Activated CD8-positive, alpha-beta T cell treated with anti-CD3 and anti-CD28 coated beads, Interleukin-2, amount 10 ng/mL, durations not matched to agents 7 days and 5 days (primary cell): ENCODE results near the gene CEP78. TPM values are rescaled to one million over a fixed set of nuclear protein-coding genes. Genes with fewer than 3 reads are reported as not detected.

Experiments used
- ATAC-seq: fragments of 150-1000 bp; cut with Tn5 transposase; one replicate; pipeline ENCODE4 v1.10.0; 2021; ENCODE audit warnings: moderate library complexity
- CTCF ChIA-PET: fragments of 350-600 bp; sonication (Branson Sonifier 250); formaldehyde crosslinking; loops from one replicate; lab custom pipeline; 2021; ENCODE audit warnings: antibody characterized with exemption; lab: Charles Lee
- POLR2A ChIA-PET: fragments of 350-600 bp; sonication (Branson Sonifier 250); formaldehyde crosslinking; loops from one replicate; lab custom pipeline; 2021; ENCODE audit warnings: antibody characterized with exemption; lab: Charles Lee
- DNase-seq: peaks from one replicate; pipeline ENCODE4 v3.0.0-alpha.2; 2020
- H3K27ac Mint-ChIP-seq: one replicate; pipeline ENCODE4 v1.8.0; 2021; ENCODE audit warnings: mild to moderate bottlenecking, mixed read lengths
- H3K27me3 Mint-ChIP-seq: one replicate; pipeline ENCODE4 v1.8.0; 2021; ENCODE audit warnings: low read depth, mixed read lengths
- H3K36me3 Mint-ChIP-seq: one replicate; pipeline ENCODE4 v1.8.0; 2021; ENCODE audit warnings: low read depth, mixed read lengths
- H3K4me1 Mint-ChIP-seq: one replicate; pipeline ENCODE4 v1.8.0; 2021; ENCODE audit warnings: low read depth, mixed read lengths
- H3K4me3 Mint-ChIP-seq: one replicate; pipeline ENCODE4 v1.8.0; 2021; ENCODE audit warnings: mild to moderate bottlenecking, mixed read lengths
- H3K9me3 Mint-ChIP-seq: one replicate; pipeline ENCODE4 v1.8.0; 2022; ENCODE audit warnings: mixed read lengths; ENCODE audit not compliant: insufficient read depth
- total RNA-seq, 2 experiments: library from RNA; stranded (reverse); gene quantifications; one replicate each; pipeline ENCODE4 v1.2.3, GENCODE V29; 2021

The CEP78 gene
- total RNA-seq, 2 experiments from 2014 or later, result 59.1 to 62.1 TPM

GRCh38 chr9:78288214-78288892, 52.5 kb downstream of the CEP78 start:
- H3K36me3 Mint-ChIP-seq, result no peaks in the 10 kb centered on the region
- peaks cover 4% of the 10 kb centered on the region for H3K27me3 Mint-ChIP-seq
- no peaks in the 10 kb centered on the region for H3K9me3 Mint-ChIP-seq
- ChIA-PET POLR2A (interaction anchor here (1.1 kb wide), 1 partner anchor 8 kb away, joined by 3 read pairs; the partner anchor contains the start of gene PSAT1), CTCF (no interaction called here)
- H3K27ac Mint-ChIP-seq, result no peak overlapping the region
- ATAC-seq (no peak), DNase-seq (no peak)
- H3K4me1 Mint-ChIP-seq, result peaks cover 16% of the 10 kb centered on the region
- H3K4me3 Mint-ChIP-seq, result no peak overlapping the region

- Mint-ChIP-seq H3K27ac (no peak overlapping the region), H3K9me3 (no peaks in the 10 kb centered on the region), H3K4me1 (peaks cover 23% of the 10 kb centered on the region), H3K4me3 (no peak overlapping the region), H3K27me3 (peaks cover 4% of the 10 kb centered on the region), H3K36me3 (no peaks in the 10 kb centered on the region)
- ChIA-PET CTCF (no interaction called here), POLR2A (no interaction called here)
- DNase-seq (no peak), ATAC-seq (no peak)
These were observed 53.6 kb downstream of the CEP78 start for GRCh38 chr9:78289474-78289873.

DNA sequence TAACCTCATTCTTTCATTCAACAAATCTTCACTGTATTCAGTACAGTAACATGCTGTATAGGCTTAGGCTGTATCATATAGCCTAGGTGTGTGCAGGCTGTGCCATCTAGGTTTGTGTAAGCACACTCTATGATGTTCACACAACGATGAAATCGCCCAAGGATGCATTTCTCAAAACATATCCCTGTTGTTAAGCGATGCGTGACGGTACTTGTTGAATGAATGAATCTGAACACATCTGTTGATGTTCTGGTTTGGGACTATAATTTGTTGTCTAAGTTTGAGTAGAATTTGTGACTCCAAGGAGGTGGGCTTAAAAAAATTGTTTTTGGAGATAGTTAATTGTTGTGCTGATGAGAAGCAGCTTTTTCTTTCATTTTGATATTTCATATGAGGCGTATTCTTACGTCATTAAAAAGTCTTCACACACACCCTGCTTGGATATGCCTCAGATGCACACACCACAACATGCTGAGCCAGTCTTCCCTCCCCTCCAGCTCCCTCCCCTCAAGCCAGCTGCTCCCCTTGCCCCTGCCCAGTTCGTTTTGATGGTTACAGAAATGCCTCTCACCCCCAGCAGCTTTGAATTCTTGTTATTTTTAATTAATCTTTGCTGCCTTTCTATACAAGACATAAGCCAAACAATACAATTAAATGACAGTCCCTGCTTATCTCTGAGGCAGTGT, 55.5 kb downstream of the CEP78 start:
- DNase-seq, result no peak
- ATAC-seq, result no peak
- H3K36me3 Mint-ChIP-seq, result no peaks in the 10 kb centered on the region
- H3K4me1 Mint-ChIP-seq, result peaks cover 39% of the 10 kb centered on the region
- H3K27ac Mint-ChIP-seq, result no peak overlapping the region
- CTCF ChIA-PET, result interaction anchor here (1.5 kb wide), 1 partner anchor 858 kb away, joined by 4 read pairs; no protein-coding TSS in a partner anchor
- no peak overlapping the region for H3K4me3 Mint-ChIP-seq
- H3K27me3 Mint-ChIP-seq, result peaks cover 2% of the 10 kb centered on the region
- no peaks in the 10 kb centered on the region for H3K9me3 Mint-ChIP-seq
- POLR2A ChIA-PET, result no interaction called here

GRCh38 chr9:78292026-78292425, 56.2 kb downstream of the CEP78 start:
- POLR2A ChIA-PET, result interaction anchor here (1.0 kb wide), 1 partner anchor 1280 kb away, joined by 3 read pairs; the partner anchor contains the start of gene TLE4

DNA sequence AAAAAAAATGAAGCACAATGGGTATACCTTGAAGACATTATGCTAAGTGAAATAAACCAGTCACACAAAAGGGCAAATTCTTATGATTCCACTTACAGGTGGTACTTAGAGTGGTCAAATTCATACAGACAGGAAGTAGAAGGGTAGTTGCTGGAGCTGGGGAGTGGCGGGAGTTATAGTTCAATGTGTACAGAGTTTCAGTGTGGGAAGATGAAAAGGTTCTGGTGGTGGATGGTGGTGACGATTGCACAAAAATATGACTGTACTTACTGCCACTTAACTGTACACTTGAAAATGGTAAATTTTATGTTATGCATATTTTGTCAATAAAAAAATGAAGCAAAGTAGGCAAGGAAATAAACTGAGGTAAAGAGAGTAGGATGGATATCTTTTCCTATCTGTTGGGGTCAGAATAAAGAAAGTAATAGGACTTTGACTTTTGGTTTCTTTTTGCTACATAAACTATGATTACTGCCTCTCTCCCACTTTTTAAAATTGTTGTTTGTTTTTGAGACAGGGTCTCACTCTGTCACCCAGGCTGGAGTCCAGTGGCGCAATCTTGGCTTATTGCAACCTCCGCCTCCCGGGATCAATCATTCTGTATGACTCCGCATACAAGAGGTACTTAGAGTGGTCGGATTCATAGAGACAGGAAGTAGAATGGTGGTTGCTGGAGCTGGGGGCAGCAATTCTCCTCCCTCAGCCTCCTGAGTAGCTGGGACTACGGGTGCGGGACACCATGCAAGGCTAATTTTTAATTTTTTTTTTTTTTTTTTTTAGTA, 57.0 kb downstream of the CEP78 start:
- Mint-ChIP-seq H3K4me1 (peaks cover 41% of the 10 kb centered on the region), H3K27ac (peak overlapping the region; percentile 89), H3K4me3 (peak overlapping the region; percentile 81), H3K36me3 (peaks cover 10% of the 10 kb centered on the region), H3K9me3 (no peaks in the 10 kb centered on the region), H3K27me3 (peaks cover 2% of the 10 kb centered on the region)
- ATAC-seq (no peak), DNase-seq (peak; percentile 43)
- ChIA-PET POLR2A (interaction anchor here (0.5 to 1.0 kb wide), 3 partner anchors 8 to 1279 kb away, joined by 3 read pairs; partner anchors contain the start of gene TLE4), CTCF (interaction anchor here (0.5 to 2.6 kb wide), 3 partner anchors 65 to 145 kb away, joined by 3 to 8 read pairs (median 3); no protein-coding TSS in a partner anchor)

More at GRCh38 chr9:78292026-78292425, 56.2 kb downstream of the CEP78 start:
- Mint-ChIP-seq H3K27me3 (peaks cover 2% of the 10 kb centered on the region), H3K9me3 (no peaks in the 10 kb centered on the region), H3K27ac (no peak overlapping the region), H3K4me1 (peaks cover 41% of the 10 kb centered on the region), H3K36me3 (peaks cover 4% of the 10 kb centered on the region), H3K4me3 (no peak overlapping the region)
- CTCF ChIA-PET, result no interaction called here
- DNase-seq, result no peak
- no peak for ATAC-seq

GRCh38 chr9:78294290-78295176, 58.7 kb downstream of the CEP78 start:
- Mint-ChIP-seq H3K27ac (no peak overlapping the region), H3K4me1 (peaks cover 51% of the 10 kb centered on the region), H3K36me3 (peaks cover 18% of the 10 kb centered on the region), H3K27me3 (no peaks in the 10 kb centered on the region), H3K4me3 (no peak overlapping the region), H3K9me3 (no peaks in the 10 kb centered on the region)
- DNase-seq, result no peak
- ATAC-seq, result no peak
- POLR2A ChIA-PET, result no interaction called here
- CTCF ChIA-PET, result interaction anchor here (1.1 to 2.6 kb wide), 2 partner anchors 63 to 74 kb away, joined by 3 to 8 read pairs; no protein-coding TSS in a partner anchor

DNA sequence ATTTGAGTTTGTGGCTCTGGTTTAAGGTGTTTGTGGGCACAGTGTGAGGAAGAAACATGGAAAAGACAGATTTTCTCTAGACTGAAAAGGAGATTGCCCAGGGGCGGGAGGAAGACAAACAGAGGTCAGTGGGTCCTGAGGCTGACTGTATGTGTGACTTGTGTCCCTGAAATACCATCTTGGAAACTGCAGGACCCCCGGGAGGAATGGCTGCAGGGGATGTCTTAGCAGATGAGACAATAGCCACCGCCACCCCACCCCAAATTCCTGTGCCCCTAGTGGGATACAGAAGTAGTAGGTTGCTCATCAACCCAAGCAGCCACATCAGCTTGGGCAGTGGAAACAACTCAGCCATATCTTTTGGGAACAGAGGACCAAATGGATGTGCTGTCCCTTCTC, 59.3 kb downstream of the CEP78 start:
- H3K27me3 Mint-ChIP-seq, result no peaks in the 10 kb centered on the region
- H3K4me3 Mint-ChIP-seq, result no peak overlapping the region
- DNase-seq, result no peak
- ChIA-PET CTCF (no interaction called here), POLR2A (no interaction called here)
- H3K4me1 Mint-ChIP-seq, result peaks cover 57% of the 10 kb centered on the region
- H3K36me3 Mint-ChIP-seq, result peaks cover 22% of the 10 kb centered on the region
- no peaks in the 10 kb centered on the region for H3K9me3 Mint-ChIP-seq
- H3K27ac Mint-ChIP-seq, result no peak overlapping the region
- ATAC-seq, result no peak

GRCh38 chr9:78295731-78296130, 59.9 kb downstream of the CEP78 start:
- Mint-ChIP-seq H3K36me3 (peaks cover 25% of the 10 kb centered on the region), H3K4me3 (peak overlapping the region; percentile 85), H3K27ac (peak overlapping the region; percentile 95), H3K4me1 (peaks cover 59% of the 10 kb centered on the region), H3K27me3 (no peaks in the 10 kb centered on the region), H3K9me3 (no peaks in the 10 kb centered on the region)
- ATAC-seq (no peak), DNase-seq (no peak)
- CTCF ChIA-PET, result no interaction called here
- POLR2A ChIA-PET, result no interaction called here

GRCh38 chr9:78296201-78296892, 60.5 kb downstream of the CEP78 start:
- ATAC-seq (no peak), DNase-seq (peak; percentile 31)
- ChIA-PET CTCF (interaction anchor here (0.6 to 1.6 kb wide), 10 partner anchors 20 to 1902 kb away, joined by 3 to 6 read pairs (median 4); partner anchors contain the start of genes CEP78 and RFK), POLR2A (interaction anchor here (0.6 to 2.4 kb wide), 10 partner anchors 8 to 67 kb away, joined by 3 to 11 read pairs (median 4); no protein-coding TSS in a partner anchor)
- H3K27me3 Mint-ChIP-seq, result no peaks in the 10 kb centered on the region
- peaks cover 26% of the 10 kb centered on the region for H3K36me3 Mint-ChIP-seq
- no peaks in the 10 kb centered on the region for H3K9me3 Mint-ChIP-seq
- H3K4me3 Mint-ChIP-seq, result peak overlapping the region; percentile 85
- peak overlapping the region; percentile 95 for H3K27ac Mint-ChIP-seq
- peaks cover 60% of the 10 kb centered on the region for H3K4me1 Mint-ChIP-seq
